Lung (tissue), 12 donors: Measurements from ENCODE around the gene MCF2L2. TPM values are rescaled to one million over a fixed set of nuclear protein-coding genes. Genes with fewer than 3 reads are reported as not detected.

Source experiments
- ATAC-seq: fragments of 200-7000 bp; cut with Tn5 transposase; one replicate; pipeline ENCODE4 v1.9.1; 2020; ENCODE audit warnings: moderate number of reproducible peaks; ENCODE audit not compliant: insufficient read depth, low FRiP score
- DNase-seq, 3 donors: peaks; one replicate each; pipeline ENCODE4 v3.0.0-alpha.2; 2013 to 2017
- H3K27ac ChIP-seq, 2 donors: one replicate each; pipeline ENCODE4 v1.5.1; 2013; ENCODE audit warnings: mild to moderate bottlenecking in 2 of 2, moderate library complexity in 2 of 2, control low read depth in 1 of 2, inconsistent platforms in 1 of 2, low read depth in 1 of 2, low read length in 1 of 2
- H3K27me3 ChIP-seq, 3 donors: one replicate each; pipeline ENCODE4 v1.5.1; 2013; ENCODE audit warnings: low read length in 2 of 3; ENCODE audit not compliant: control insufficient read depth in 3 of 3, insufficient read depth in 3 of 3
- H3K36me3 ChIP-seq, 4 donors: one replicate each; pipeline ENCODE4 v1.5.1; 2013; ENCODE audit warnings: low read length in 4 of 4, mild to moderate bottlenecking in 1 of 4, moderate library complexity in 1 of 4; ENCODE audit not compliant: control insufficient read depth in 4 of 4, insufficient read depth in 4 of 4
- H3K4me1 ChIP-seq, 5 donors: one replicate each; pipeline ENCODE4 v1.5.1; 2013; ENCODE audit warnings: low read length in 5 of 5, mild to moderate bottlenecking in 2 of 5, moderate library complexity in 1 of 5; ENCODE audit not compliant: control insufficient read depth in 5 of 5, insufficient read depth in 5 of 5
- H3K4me3 ChIP-seq: one replicate; pipeline ENCODE4 v1.5.1; 2013; ENCODE audit warnings: mild to moderate bottlenecking, control low read depth, moderate library complexity
- H3K9ac ChIP-seq, 2 donors: one replicate each; pipeline ENCODE4 v1.5.1; 2013; ENCODE audit warnings: low read length in 2 of 2, control low read depth in 1 of 2; ENCODE audit not compliant: insufficient read depth in 1 of 2
- H3K9me3 ChIP-seq, 4 donors: one replicate each; pipeline ENCODE4 v1.5.1; 2013; ENCODE audit warnings: low read length in 3 of 4, mild to moderate bottlenecking in 1 of 4, moderate library complexity in 1 of 4; ENCODE audit not compliant: control insufficient read depth in 4 of 4, insufficient read depth in 3 of 4
- CTCF ChIP-seq: IDR thresholded peaks from 2 replicates; pipeline ENCODE4 v1.5.1; 2012; ENCODE audit warnings: mild to moderate bottlenecking; ENCODE audit errors: control extremely low read depth, extremely low read depth
- WGBS, 2 donors: extraction: QIAGEN DNeasy Blood & Tissue Kit; methylation state at CpG; one replicate each; pipeline ENCODE4 v1.1.7; 2013; 5-methylcytosine and 5-hydroxymethylcytosine counted together
- polyA plus RNA-seq, 2 donors: library from polyadenylated mRNA; stranded (reverse); fragments of 200-250 nt; gene quantifications; one replicate each; pipeline ENCODE4 v1.2.1, GENCODE V29; 2013
- total RNA-seq, 2 donors: library from RNA; depleted of rRNA in 1 of 2; stranded (reverse); fragments of >200 nt in 1 of 2; gene quantifications; one replicate each; pipeline ENCODE4 v1.2.1, GENCODE V29; 2014 to 2021
- donor health status: control.
- donor health status: control.
- donor health status: Bipolar disorder and iron deficiency.
- donor health status: healthy.
- donor health status: DM: yes; HTN: yes; CAD: no.

MCF2L2 gene
- total and polyA plus RNA-seq, 4 donors, result 0.26 to 1.7 (median 1.0) TPM

- DNase-seq (no peak), ATAC-seq (no peak)
- Histone ChIP-seq H3K27ac (no peak overlapping the region), H3K4me3 (no peak overlapping the region), H3K9me3 (no peaks in the 10 kb centered on the region), H3K27me3 (no peaks in the 10 kb centered on the region), H3K4me1 (peaks cover 0 to 2% (median 0%) of the 10 kb centered on the region in 5 donors), H3K36me3 (no peaks in the 10 kb centered on the region), H3K9ac (no peak overlapping the region)
- no peak for TF ChIP-seq CTCF
- 22 to 59% methylated on average over 1 of the region's 1 CpG for WGBS, 2 donors
Observed at GRCh38 chr3:183381673-183382072, 46.7 kb downstream of the MCF2L2 start.

GRCh38 chr3:183381179-183381578 is 47.2 kb downstream of the MCF2L2 start:
- H3K4me3 ChIP-seq, result no peak overlapping the region
- H3K36me3 ChIP-seq, result no peaks in the 10 kb centered on the region
- ATAC-seq (no peak), DNase-seq (no peak)
- H3K27me3 ChIP-seq, result no peaks in the 10 kb centered on the region
- H3K27ac ChIP-seq, result peak overlapping the region in 1 of 2 donors; percentile 39
- no peak for TF ChIP-seq CTCF
- H3K4me1 ChIP-seq, result peaks cover 0 to 2% (median 0%) of the 10 kb centered on the region in 5 donors
- WGBS, 2 donors, result 61 to 65% methylated on average over 4 of the region's 4 CpGs
- no peaks in the 10 kb centered on the region for H3K9me3 ChIP-seq
- no peak overlapping the region for H3K9ac ChIP-seq

GRCh38 chr3:183378951-183379350 is 49.5 kb downstream of the MCF2L2 start:
- Histone ChIP-seq H3K4me3 (no peak overlapping the region), H3K36me3 (no peaks in the 10 kb centered on the region), H3K27ac (peak overlapping the region in 1 of 2 donors; percentile 12), H3K4me1 (peaks cover 0 to 2% (median 0%) of the 10 kb centered on the region in 5 donors), H3K9me3 (no peaks in the 10 kb centered on the region), H3K27me3 (no peaks in the 10 kb centered on the region), H3K9ac (no peak overlapping the region)
- ATAC-seq (no peak), DNase-seq (no peak)
- TF ChIP-seq CTCF, result no peak
- WGBS, 2 donors, result 73 to 90% methylated on average over 3 of the region's 3 CpGs

- Histone ChIP-seq H3K4me1 (peaks cover 0 to 2% (median 0%) of the 10 kb centered on the region in 5 donors), H3K27ac (peak overlapping the region in 1 of 2 donors; percentile 12), H3K27me3 (no peaks in the 10 kb centered on the region), H3K36me3 (no peaks in the 10 kb centered on the region), H3K9ac (no peak overlapping the region), H3K9me3 (no peaks in the 10 kb centered on the region), H3K4me3 (no peak overlapping the region)
- ATAC-seq (no peak), DNase-seq (no peak)
- 92% methylated on average over 12 of the region's 12 CpGs for WGBS, 2 donors
- no peak for TF ChIP-seq CTCF
Observed at GRCh38 chr3:183378545-183378944, 49.9 kb downstream of the MCF2L2 start.
